Tibial artery (tissue), 4 donors: ENCODE results near the gene CABP1.

Experiments
- DNase-seq, 2 donors: peaks; one replicate each; pipeline ENCODE4 v3.0.0-alpha.2; 2019
- H3K27ac ChIP-seq, 2 donors: fragments of 200-600 bp; sonication (generic) in 1 of 2; 1 replicate in 1 of 2; 2 replicates in 1 of 2; pipeline ENCODE4 v1.5.1; 2018 to 2019; ENCODE audit warnings: mild to moderate bottlenecking in 1 of 2
- H3K27me3 ChIP-seq, 2 donors: fragments of 200-600 bp; sonication (generic) in 1 of 2; one replicate each; pipeline versions ENCODE4 v1.5.1 to v1.6.0; 2016 to 2019
- H3K36me3 ChIP-seq, 3 donors: fragments of 200-600 bp; sonication (generic) in 2 of 3; one replicate each; pipeline ENCODE4 v1.5.1; 2016 to 2019; ENCODE audit warnings: mild to moderate bottlenecking in 2 of 3
- H3K4me1 ChIP-seq, 4 donors: fragments of 200-600 bp; sonication (generic) in 2 of 4; 1 replicate in 3 of 4; 2 replicates in 1 of 4; pipeline ENCODE4 v1.5.1; 2016 to 2019
- H3K4me3 ChIP-seq, 2 donors: fragments of 200-600 bp; sonication (generic) in 1 of 2; 1 replicate in 1 of 2; 2 replicates in 1 of 2; pipeline ENCODE4 v1.5.1; 2018 to 2019; ENCODE audit warnings: mild to moderate bottlenecking in 2 of 2
- H3K9me3 ChIP-seq, 3 donors: fragments of 200-600 bp; sonication (generic) in 1 of 3; one replicate each; pipeline ENCODE4 v1.5.1; 2016 to 2019
- intact Hi-C: fragments of 100-400 bp; cut with DNase I; formaldehyde crosslinking; loops from one replicate; pipeline ENCODE4 v1.15.0; 2023; ENCODE audit warnings: low total_unique reads
- TF ChIP-seq, protein P1 (sequence below), 2 experiments: fragments of 200-600 bp in 1 of 2; fragments of 450-650 bp in 1 of 2; IDR thresholded peaks; one replicate each; pipeline ENCODE4 v1.5.1; 2017 to 2019; ENCODE audit warnings: antibody characterized with exemption in 2 of 2, mild to moderate bottlenecking in 1 of 2, moderate library complexity in 1 of 2

The CABP1 gene

DNA sequence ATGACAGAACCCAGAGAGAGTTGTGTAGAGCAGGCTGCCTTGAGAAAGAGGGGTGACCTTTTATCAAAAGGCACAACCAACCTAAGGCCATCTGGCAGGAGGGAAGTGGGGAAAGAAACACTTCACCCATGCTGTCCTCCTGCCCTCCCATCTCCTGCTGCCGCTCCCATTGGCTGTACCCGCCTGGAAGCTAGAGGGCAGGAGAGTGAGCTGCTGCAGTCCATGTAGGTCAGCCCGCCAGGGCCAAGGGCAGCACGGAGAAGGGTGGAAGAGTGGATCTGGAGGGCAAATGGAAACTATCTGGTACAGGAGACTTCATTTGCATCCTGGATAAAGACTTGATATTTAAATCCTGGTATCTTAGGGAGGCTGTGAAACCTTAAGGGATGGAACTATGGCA, 11.5 kb upstream of the CABP1 start:
- Histone ChIP-seq H3K36me3 (no peaks in the 10 kb centered on the region), H3K27ac (no peak overlapping the region), H3K4me3 (no peak overlapping the region), H3K9me3 (no peaks in the 10 kb centered on the region), H3K4me1 (no peaks in the 10 kb centered on the region), H3K27me3 (peaks cover 0 to 7% of the 10 kb centered on the region in 2 donors)
- TF ChIP-seq, protein P1, sequence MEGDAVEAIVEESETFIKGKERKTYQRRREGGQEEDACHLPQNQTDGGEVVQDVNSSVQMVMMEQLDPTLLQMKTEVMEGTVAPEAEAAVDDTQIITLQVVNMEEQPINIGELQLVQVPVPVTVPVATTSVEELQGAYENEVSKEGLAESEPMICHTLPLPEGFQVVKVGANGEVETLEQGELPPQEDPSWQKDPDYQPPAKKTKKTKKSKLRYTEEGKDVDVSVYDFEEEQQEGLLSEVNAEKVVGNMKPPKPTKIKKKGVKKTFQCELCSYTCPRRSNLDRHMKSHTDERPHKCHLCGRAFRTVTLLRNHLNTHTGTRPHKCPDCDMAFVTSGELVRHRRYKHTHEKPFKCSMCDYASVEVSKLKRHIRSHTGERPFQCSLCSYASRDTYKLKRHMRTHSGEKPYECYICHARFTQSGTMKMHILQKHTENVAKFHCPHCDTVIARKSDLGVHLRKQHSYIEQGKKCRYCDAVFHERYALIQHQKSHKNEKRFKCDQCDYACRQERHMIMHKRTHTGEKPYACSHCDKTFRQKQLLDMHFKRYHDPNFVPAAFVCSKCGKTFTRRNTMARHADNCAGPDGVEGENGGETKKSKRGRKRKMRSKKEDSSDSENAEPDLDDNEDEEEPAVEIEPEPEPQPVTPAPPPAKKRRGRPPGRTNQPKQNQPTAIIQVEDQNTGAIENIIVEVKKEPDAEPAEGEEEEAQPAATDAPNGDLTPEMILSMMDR (IDR thresholded peaks at IDR 0.05) = no peak
- intact Hi-C loops = no loop called here
- DNase-seq = no peak

DNA sequence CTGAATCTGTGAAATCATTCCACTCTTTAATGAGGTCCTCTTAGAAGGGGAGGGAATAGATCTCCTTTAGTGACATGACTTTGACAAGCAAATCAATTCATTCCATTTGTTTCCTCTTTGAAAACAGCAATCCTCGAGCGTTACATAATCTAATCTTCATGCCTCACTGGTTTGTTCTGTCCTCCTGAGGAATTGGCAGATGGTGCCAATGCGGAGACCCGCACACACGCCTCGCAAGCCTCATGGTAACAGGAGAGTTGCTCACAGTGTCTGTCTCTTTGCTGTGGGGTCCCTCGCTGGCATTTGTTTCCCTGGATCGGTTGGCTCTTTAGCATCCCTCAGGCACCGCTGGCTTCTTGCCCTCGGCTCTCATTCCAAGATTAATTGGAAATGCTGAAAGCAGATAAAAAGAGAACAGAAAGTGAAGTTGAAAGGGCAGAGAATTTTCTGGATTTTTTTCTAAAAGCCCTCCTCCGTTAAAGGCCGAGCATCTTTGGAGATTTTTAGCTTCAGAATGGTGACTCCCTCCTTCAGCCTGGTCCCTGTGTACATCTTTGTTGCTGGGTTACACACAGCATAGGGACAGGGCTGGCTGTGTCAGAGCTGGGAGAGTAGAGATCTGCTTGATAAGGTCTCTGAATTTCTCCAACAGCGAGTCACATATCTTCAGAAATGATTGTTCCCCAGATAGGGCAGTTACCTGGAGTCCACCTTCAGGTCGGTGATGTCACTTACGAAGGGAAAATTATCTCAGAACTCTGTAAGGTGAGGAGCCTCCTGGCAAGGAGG, 10.1 kb upstream of the CABP1 start:
- H3K36me3 ChIP-seq = no peaks in the 10 kb centered on the region
- H3K4me3 ChIP-seq = no peak overlapping the region
- intact Hi-C loops = no loop called here
- H3K4me1 ChIP-seq = no peaks in the 10 kb centered on the region
- H3K9me3 ChIP-seq = no peaks in the 10 kb centered on the region
- TF ChIP-seq, protein P1 (IDR thresholded peaks at IDR 0.05) = no peak
- peaks cover 0 to 9% of the 10 kb centered on the region in 2 donors for H3K27me3 ChIP-seq
- no peak overlapping the region for H3K27ac ChIP-seq
- DNase-seq = no peak

DNA sequence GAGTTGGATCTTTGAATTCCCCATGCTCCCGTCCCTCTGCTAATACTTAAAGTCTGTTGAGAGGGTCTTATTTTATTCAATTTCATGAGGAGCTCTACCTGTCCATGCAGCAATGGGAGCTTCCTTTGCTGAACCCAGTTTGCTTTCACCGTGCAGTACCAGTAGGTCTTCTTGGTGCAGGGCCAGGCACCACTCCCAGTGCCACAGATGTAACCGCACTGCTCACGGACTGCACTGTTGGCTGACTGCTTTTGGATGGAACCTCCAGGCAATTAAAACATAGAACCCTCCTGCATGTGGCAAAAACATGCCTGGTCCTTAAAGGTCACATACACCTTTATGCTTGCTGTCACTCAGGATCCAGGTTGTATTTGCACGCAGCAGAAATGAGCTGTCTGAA, 9.3 kb upstream of the CABP1 start:
- DNase-seq = no peak
- H3K4me3 ChIP-seq = no peak overlapping the region

DNA sequence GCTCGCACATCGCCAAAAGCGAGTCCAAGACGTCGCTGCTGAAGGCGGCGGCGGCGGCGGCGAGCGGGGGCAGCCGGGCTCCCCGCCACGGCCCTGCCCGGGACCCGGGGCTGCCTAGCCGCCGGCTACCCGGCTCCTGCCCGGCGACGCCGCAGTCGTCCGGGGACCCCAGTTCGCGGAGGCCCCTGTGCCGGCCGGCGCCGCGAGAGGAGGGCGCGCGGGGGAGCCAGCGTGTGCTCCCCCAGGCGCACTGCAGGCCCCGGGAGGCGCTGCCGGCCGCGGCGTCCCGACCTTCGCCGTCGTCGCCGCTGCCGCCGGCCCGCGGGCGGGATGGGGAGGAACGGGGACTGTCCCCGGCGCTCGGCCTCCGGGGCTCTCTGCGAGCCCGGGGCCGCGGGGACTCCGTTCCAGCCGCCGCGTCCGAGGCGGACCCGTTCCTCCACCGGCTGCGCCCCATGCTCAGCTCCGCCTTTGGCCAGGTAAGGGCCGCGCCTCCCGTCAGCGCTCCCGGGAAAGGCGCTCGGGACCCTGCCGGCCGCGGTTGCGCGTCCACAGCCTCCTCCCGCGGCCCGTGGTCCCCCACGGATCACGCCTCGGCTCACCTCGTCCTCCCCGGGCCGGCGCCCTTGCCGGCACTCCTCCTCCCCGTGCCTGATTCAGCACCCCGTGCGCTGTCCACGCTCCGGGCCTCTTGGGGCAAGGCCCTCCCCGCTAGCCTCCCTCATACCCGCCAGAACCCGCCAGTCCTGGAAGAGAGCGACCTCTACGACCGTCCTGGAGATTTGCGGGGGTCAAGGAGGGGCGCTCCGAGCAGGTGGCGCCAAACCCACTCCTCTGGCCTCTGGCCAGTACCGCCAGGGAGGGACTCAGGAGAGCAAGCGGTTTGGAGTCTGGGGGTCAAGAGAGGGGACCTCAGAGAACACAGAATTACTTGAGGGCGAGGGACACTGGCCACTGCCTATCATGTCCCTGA, 721 bp downstream of the CABP1 start:
- Histone ChIP-seq H3K4me3 (peak overlapping the region; percentile 34 to 49), H3K27ac (no peak overlapping the region), H3K27me3 (peaks cover 0 to 77% of the 10 kb centered on the region in 2 donors), H3K9me3 (no peaks in the 10 kb centered on the region), H3K36me3 (no peaks in the 10 kb centered on the region), H3K4me1 (peaks cover 0 to 18% (median 15%) of the 10 kb centered on the region in 4 donors)
- DNase-seq = no peak
- intact Hi-C loops = loop anchor here (10.0 kb wide), 1 partner anchor 334 kb away; the partner anchor contains the start of gene HNF1A
- TF ChIP-seq, protein P1 (IDR thresholded peaks at IDR 0.05) = no peak

More for the DNA sequence above, 9.3 kb upstream of the CABP1 start:
- intact Hi-C loops = no loop called here
- TF ChIP-seq, protein P1 (IDR thresholded peaks at IDR 0.05) = no peak
- no peaks in the 10 kb centered on the region for H3K9me3 ChIP-seq
- H3K27ac ChIP-seq = no peak overlapping the region
- H3K36me3 ChIP-seq = no peaks in the 10 kb centered on the region
- H3K4me1 ChIP-seq = no peaks in the 10 kb centered on the region
- H3K27me3 ChIP-seq = peaks cover 0 to 9% of the 10 kb centered on the region in 2 donors

DNA sequence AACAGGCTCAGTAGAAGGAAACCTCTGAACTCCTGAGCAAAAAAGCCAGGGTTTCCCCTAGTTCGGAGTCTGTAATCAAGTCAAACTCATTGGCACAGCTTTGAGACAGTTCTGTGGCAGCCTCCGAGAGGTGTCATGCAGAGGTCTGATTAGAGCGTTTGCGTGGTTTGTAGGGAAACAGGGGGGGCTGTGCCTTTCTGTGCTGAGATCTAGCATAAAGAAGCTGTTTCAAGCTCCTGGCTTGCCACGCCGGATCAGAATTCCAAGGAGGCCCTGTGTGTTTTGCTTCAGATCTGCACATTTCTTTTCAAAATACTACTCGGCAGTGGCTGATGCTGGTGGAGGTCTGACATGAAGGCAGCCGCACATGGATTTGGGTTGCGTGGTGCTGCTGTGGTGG, 1.7 kb downstream of the CABP1 start:
- Histone ChIP-seq H3K27me3 (peaks cover 0 to 79% of the 10 kb centered on the region in 2 donors), H3K36me3 (no peaks in the 10 kb centered on the region), H3K4me3 (no peak overlapping the region), H3K4me1 (peaks cover 0 to 20% (median 15%) of the 10 kb centered on the region in 4 donors), H3K27ac (no peak overlapping the region), H3K9me3 (no peaks in the 10 kb centered on the region)
- no peak for DNase-seq
- intact Hi-C loops = loop anchor here (10.0 kb wide), 1 partner anchor 333 kb away; the partner anchor contains the start of gene HNF1A
- TF ChIP-seq, protein P1 (IDR thresholded peaks at IDR 0.05) = no peak
